GM12878 (cell line): ENCODE data around the gene RAPGEF1. TPM values are rescaled to one million over a fixed set of nuclear protein-coding genes. Genes with fewer than 3 reads are reported as not detected.

Experiments used
- ATAC-seq: fragments of 200-7000 bp; cut with Tn5 transposase; 3 replicates; pipeline ENCODE4 v1.9.1; 2020; ENCODE audit warnings: mild to moderate bottlenecking, moderate library complexity
- BruUV-seq: library from RNA; stranded (reverse); fragments of 400-500 nt; replicated peaks from 2 replicates; lab custom pipeline; 2021; lab: Mats Ljungman, UMichigan
- CTCF ChIA-PET: fragments of 300-600 bp; sonication (Branson Sonifier 250); formaldehyde crosslinking; extraction: SDS; loops from one replicate; lab custom pipeline; 2021; ENCODE audit warnings: inconsistent platforms; lab: Yijun Ruan, JAX
- POLR2A ChIA-PET: fragments of 350-600 bp; formaldehyde crosslinking; extraction: SDS; loops from one replicate; lab custom pipeline; 2021; ENCODE audit warnings: inconsistent platforms; lab: Charles Lee
- RAD21 ChIA-PET: fragments of 300-600 bp; sonication (Branson Sonifier 250); formaldehyde crosslinking; loops from one replicate; lab custom pipeline; 2023; ENCODE audit warnings: antibody characterized with exemption; ENCODE audit not compliant: unreplicated experiment; lab: Charles Lee
- SMC1A ChIA-PET: fragments of 300-600 bp; sonication (Branson Sonifier 250); formaldehyde crosslinking; loops from one replicate; lab custom pipeline; 2023; ENCODE audit not compliant: unreplicated experiment, uncharacterized antibody; lab: Charles Lee
- DNase-seq: peaks from one replicate; pipeline ENCODE4 v3.0.0-alpha.2; 2011; ENCODE audit warnings: low read depth, low spot score
- FAIRE-seq: peaks from 3 replicates; lab custom pipeline; 2011; peaks lifted over from hg19 to GRCh38; lab: Jason Lieb, UNC
- H2AFZ ChIP-seq: 2 replicates; pipeline ENCODE4 v1.6.0; 2011; ENCODE audit warnings: low read depth, low read length, control low read depth; ENCODE audit not compliant: control insufficient read depth
- H3K27ac ChIP-seq: 2 replicates; pipeline ENCODE4 v1.5.1; 2011; ENCODE audit warnings: control low read depth; ENCODE audit not compliant: control insufficient read depth, insufficient read depth
- H3K27me3 ChIP-seq, 2 experiments: replicated peaks in 1 of 2; 2 replicates each; pipeline versions ENCODE4 v1.6.0 to v1.6.1; 2011; ENCODE audit warnings: low read length in 1 of 2; ENCODE audit not compliant: control insufficient read depth in 2 of 2, insufficient read depth in 2 of 2
- H3K36me3 ChIP-seq, 2 experiments: 2 replicates each; pipeline ENCODE4 v1.5.1; 2011; ENCODE audit warnings: low read length in 1 of 2; ENCODE audit not compliant: control insufficient read depth in 2 of 2, insufficient read depth in 2 of 2
- H3K4me1 ChIP-seq: 2 replicates; pipeline ENCODE4 v1.6.1; 2011; ENCODE audit warnings: mild to moderate bottlenecking, low read length, moderate library complexity, mixed read lengths; ENCODE audit not compliant: control insufficient read depth, insufficient read depth
- H3K4me2 ChIP-seq: 2 replicates; pipeline ENCODE4 v1.6.0; 2011; ENCODE audit warnings: control low read depth; ENCODE audit not compliant: control insufficient read depth, insufficient read depth
- H3K4me3 ChIP-seq: fragments of 200-600 bp; sonication (generic); 2 replicates; pipeline ENCODE4 v1.5.1; 2016
- H3K79me2 ChIP-seq: 2 replicates; pipeline ENCODE4 v1.6.0; 2011; ENCODE audit warnings: low read length; ENCODE audit not compliant: control insufficient read depth, insufficient read depth
- H3K9ac ChIP-seq: 2 replicates; pipeline ENCODE4 v1.8.0; 2011; ENCODE audit warnings: low read length, control low read depth, mixed read lengths; ENCODE audit not compliant: control insufficient read depth, insufficient read depth
- H3K9me3 ChIP-seq: replicated peaks from 3 replicates; pipeline ENCODE4 v1.5.1; 2011; ENCODE audit warnings: mild to moderate bottlenecking, low read length; ENCODE audit not compliant: control insufficient read depth, insufficient read depth
- H4K20me1 ChIP-seq: 2 replicates; pipeline ENCODE4 v1.6.0; 2011; ENCODE audit not compliant: control insufficient read depth, insufficient read depth
- BACH1 ChIP-seq: fragments of 450-650 bp; IDR thresholded peaks from 2 replicates; pipeline ENCODE4 v1.6.1; 2017; ENCODE audit warnings: mild to moderate bottlenecking, borderline replicate concordance
- FOS ChIP-seq: IDR thresholded peaks from 3 replicates; pipeline ENCODE4 v1.6.1; 2011; ENCODE audit warnings: borderline replicate concordance; ENCODE audit not compliant: insufficient read length; ENCODE audit errors: extremely low read depth
- GATAD2B ChIP-seq: fragments of 450-650 bp; conservative IDR thresholded peaks from 2 replicates; pipeline ENCODE4 v1.6.1; 2017; ENCODE audit warnings: low read depth, mild to moderate bottlenecking, moderate library complexity
- MAX ChIP-seq: IDR thresholded peaks from 2 replicates; pipeline ENCODE4 v1.6.1; 2012; ENCODE audit warnings: low read depth, low read length, improper control_type of control experiment
- MEF2A ChIP-seq: IDR thresholded peaks from 2 replicates; pipeline ENCODE4 v1.6.1; 2011; ENCODE audit warnings: low read depth, mild to moderate bottlenecking, low read length, moderate library complexity; ENCODE audit not compliant: insufficient read depth
- NBN ChIP-seq: fragments of 450-650 bp; IDR thresholded peaks from 2 replicates; pipeline ENCODE4 v1.6.1; 2016
- POLR2A ChIP-seq: IDR thresholded peaks from 2 replicates; pipeline ENCODE4 v1.6.1; 2011; ENCODE audit warnings: low read depth, mild to moderate bottlenecking, low read length
- POLR2AphosphoS2 ChIP-seq: IDR thresholded peaks from 2 replicates; pipeline ENCODE4 v1.6.1; 2011; ENCODE audit warnings: low read depth, mild to moderate bottlenecking, low read length, improper control_type of control experiment, moderate library complexity
- SIN3A ChIP-seq: IDR thresholded peaks from 2 replicates; pipeline ENCODE4 v1.6.1; 2012; ENCODE audit warnings: low read depth, low read length, improper control_type of control experiment
- ZNF274 ChIP-seq: IDR thresholded peaks from one replicate; pipeline ENCODE4 v1.8.0; 2011; ENCODE audit not compliant: insufficient read length, insufficient read depth
- ZNF384 ChIP-seq: IDR thresholded peaks from 2 replicates; pipeline ENCODE4 v1.6.1; 2012; ENCODE audit warnings: low read depth, mild to moderate bottlenecking, low read length, improper control_type of control experiment, borderline replicate concordance
- ZNF592 ChIP-seq: fragments of 450-650 bp; IDR thresholded peaks from 2 replicates; pipeline ENCODE4 v1.6.1; 2017; ENCODE audit warnings: mild to moderate bottlenecking, moderate library complexity
- ZNF622 ChIP-seq: fragments of 450-650 bp; IDR thresholded peaks from 2 replicates; pipeline ENCODE4 v1.6.1; 2017; ENCODE audit warnings: mild to moderate bottlenecking, inconsistent platforms
- ZNF687 ChIP-seq: fragments of 450-650 bp; IDR thresholded peaks from 2 replicates; pipeline ENCODE4 v1.6.1; 2017; ENCODE audit warnings: mild to moderate bottlenecking, moderate library complexity
- WGBS: methylation state at CpG from one replicate; pipeline ENCODE4 v1.1.6; 2016; ENCODE audit warnings: low lambda C conversion rate; ENCODE audit not compliant: insufficient replicate concordance, insufficient coverage; ENCODE audit errors: missing lambda C conversion rate; 5-methylcytosine and 5-hydroxymethylcytosine counted together
- in situ Hi-C: fragments of 300-500 bp; cut with MboI; formaldehyde crosslinking; loops from 9 replicates; pipeline ENCODE4 v1.14.3; 2018; ENCODE audit warnings: mixed read lengths
- intact Hi-C: fragments of 100-400 bp; cut with micrococcal nuclease; formaldehyde crosslinking; loops from one replicate; pipeline ENCODE4 v1.14.2; 2022; ENCODE audit not compliant: unreplicated experiment
- polyA plus RNA-seq, 11 experiments: library from polyadenylated mRNA; depleted of rRNA in 4 of 11; unstranded in 6 of 11; stranded (reverse) in 5 of 11; fragments of >200 nt; fragmentation: Nextera tagmentation in 4 of 11; fragmentation: Illumina TruSeq in 1 of 11; extraction: Ambion mirVana in 4 of 11; extraction: Trizol in 1 of 11; gene quantifications; 1 replicate in 1 of 11; 2 replicates in 10 of 11; pipeline versions ENCODE4 v1.2.1 to v1.2.3, GENCODE V29; 2011 to 2016; ENCODE audit warnings: inconsistent platforms in 2 of 11, missing spikeins in 2 of 11, low read depth in 1 of 11
- total RNA-seq, 4 experiments: library from RNA; depleted of rRNA in 3 of 4; stranded (reverse); fragments of >200 nt in 3 of 4; fragmentation: Illumina TruSeq in 1 of 4; extraction: Trizol in 1 of 4; gene quantifications; 2 replicates each; pipeline versions ENCODE4 v1.2.1 to v1.2.3, GENCODE V29; 2013 to 2021

Gene RAPGEF1
- total and polyA plus RNA-seq, 10 of the 15 experiments (the other 5 are each of a cell fraction or from before 2014, with no cell fraction given) = 0.42 to 113 (median 45.9) TPM

- CTCF ChIA-PET = interaction anchor here (1.0 to 17.1 kb wide), 19 partner anchors 12 to 236 kb away, joined by 3 to 197 read pairs (median 6); partner anchors contain the start of gene POMT1
- Histone ChIP-seq H3K36me3 (no peaks in the 10 kb centered on the region; a peak in 1 of 4 replicates), H3K9me3 (no peaks in the 10 kb centered on the region), H3K79me2 (peaks cover 54% of the 10 kb centered on the region), H3K9ac (peak overlapping the region; percentile 93), H2AFZ (peak overlapping the region; percentile 31; the same call in 1 of the 2 replicates), H3K4me2 (peak overlapping the region; percentile 88), H3K4me1 (peaks cover 47% of the 10 kb centered on the region), H3K27me3 (no peaks in the 10 kb centered on the region), H3K4me3 (peak overlapping the region; percentile 71), H4K20me1 (no peaks in the 10 kb centered on the region), H3K27ac (peak overlapping the region; percentile 93)
- WGBS = 2% methylated on average over 38 of the region's 96 CpGs
- intact Hi-C loops = loop anchor here (2.0 to 10.0 kb wide), 5 partner anchors 15 to 345 kb away; partner anchors contain the start of gene PRRC2B
- in situ Hi-C loops = no loop called here
- RAD21 ChIA-PET = interaction anchor here (0.7 to 17.7 kb wide), 15 partner anchors 11 to 148 kb away, joined by 3 to 408 read pairs (median 10); no protein-coding TSS in a partner anchor
- DNase-seq (no peak), FAIRE-seq (no peak), ATAC-seq (peak; percentile 3)
- POLR2A ChIA-PET = interaction anchor here (0.6 to 17.4 kb wide), 9 partner anchors 12 to 178 kb away, joined by 3 to 291 read pairs (median 5); no protein-coding TSS in a partner anchor
- no TSS peak for BruUV-seq
- SMC1A ChIA-PET = interaction anchor here (1.0 to 21.2 kb wide), 15 partner anchors 13 to 148 kb away, joined by 3 to 535 read pairs (median 8); no protein-coding TSS in a partner anchor
- TF ChIP-seq FOS = no peak
- no peak for TF ChIP-seq GATAD2B
- TF ChIP-seq MEF2A = no peak
- TF ChIP-seq ZNF622 = no peak
- peak; percentile 57; the same call in 1 of the 2 replicates for TF ChIP-seq SIN3A
- peak; percentile 51; the same call in 1 of the 2 replicates for TF ChIP-seq POLR2A
- no peak for TF ChIP-seq ZNF384
- 0 out of 2 replicates have a peak, but pooled peaks have one; percentile 17 for TF ChIP-seq MAX
- no peak for TF ChIP-seq POLR2AphosphoS2
- 0 out of 2 replicates have a peak, but pooled peaks have one; percentile 46 for TF ChIP-seq BACH1
- TF ChIP-seq NBN = no peak
- no peak for TF ChIP-seq ZNF274
- TF ChIP-seq ZNF592 = no peak
- no peak for TF ChIP-seq ZNF687
Observed at GRCh38 chr9:131739133-131739958, 530 bp downstream of the RAPGEF1 start.
